GM12864 (cell line): ENCODE results near the gene MAN1B1.

ENCODE experiments used
- DNase-seq: peaks from one replicate; pipeline ENCODE4 v3.0.0-alpha.2; 2011; ENCODE audit warnings: low read depth
- H3K4me3 ChIP-seq: 2 replicates; pipeline ENCODE4 v1.5.1; 2011; ENCODE audit warnings: mild to moderate bottlenecking, low read depth, low read length, control low read depth
- CTCF ChIP-seq: IDR thresholded peaks from 2 replicates; pipeline ENCODE4 v1.5.1; 2011; ENCODE audit warnings: low read depth, mild to moderate bottlenecking, moderate library complexity, low read length, control low read depth, inconsistent platforms; ENCODE audit errors: missing control alignments

MAN1B1 gene

GRCh38 chr9:137143459-137143858 lies 56.7 kb downstream of the MAN1B1 start:
- no peak for TF ChIP-seq CTCF
- DNase-seq: no peak

GRCh38 chr9:137145731-137146526 lies 59.1 kb downstream of the MAN1B1 start:
- TF ChIP-seq CTCF: no peak
- no peak for DNase-seq

More at GRCh38 chr9:137143459-137143858, 56.7 kb downstream of the MAN1B1 start:
- H3K4me3 ChIP-seq: no peak overlapping the region

DNA sequence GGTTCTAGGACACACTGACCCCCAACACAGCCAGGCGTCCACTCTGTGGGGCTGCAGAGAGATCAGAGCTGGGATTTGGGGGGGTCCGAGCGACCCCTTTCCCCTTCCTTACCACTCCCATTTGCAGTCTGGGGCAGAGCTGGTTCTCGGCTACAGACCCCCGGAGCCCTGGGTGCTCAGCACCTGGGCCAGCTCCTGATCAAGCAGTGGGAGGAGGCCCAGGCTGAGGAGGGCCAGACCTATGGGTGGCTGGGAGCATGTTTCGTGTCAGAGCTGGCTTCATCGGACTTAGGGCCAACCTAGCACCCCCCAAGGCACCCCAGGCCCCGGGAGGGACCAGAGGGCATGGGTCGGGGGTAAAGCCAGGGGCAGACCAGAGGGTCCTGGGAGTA lies 59.7 kb downstream of the MAN1B1 start:
- TF ChIP-seq CTCF: no peak
- no peak overlapping the region for H3K4me3 ChIP-seq
- DNase-seq: no peak

More at GRCh38 chr9:137145731-137146526, 59.1 kb downstream of the MAN1B1 start:
- H3K4me3 ChIP-seq: no peak overlapping the region

- no peak for TF ChIP-seq CTCF
- no peak for DNase-seq
- H3K4me3 ChIP-seq: no peak overlapping the region
These were observed 60.5 kb downstream of the MAN1B1 start for GRCh38 chr9:137147091-137147792.

- no peak for TF ChIP-seq CTCF
- DNase-seq: no peak
- no peak overlapping the region for H3K4me3 ChIP-seq
These were observed 61.0 kb downstream of the MAN1B1 start for GRCh38 chr9:137147793-137148160.

GRCh38 chr9:137148242-137148641 lies 61.5 kb downstream of the MAN1B1 start:
- no peak overlapping the region for H3K4me3 ChIP-seq
- no peak for TF ChIP-seq CTCF
- DNase-seq: no peak
